Left cardiac atrium (tissue), 4 donors: ENCODE results near the gene NONO. TPM values are rescaled to one million over a fixed set of nuclear protein-coding genes. Genes with fewer than 3 reads are reported as not detected.
A peak's percentile ranks its signal among the peaks of the same experiment; 100 is the strongest.
"Not testable (repeated sequence)": the region's sequence is repeated elsewhere in the genome, so short reads cannot be mapped to it uniquely, and the experiment has no call there.

Experiments
- ATAC-seq, 2 donors: fragments of 200-7000 bp; cut with Tn5 transposase; one replicate each; pipeline ENCODE4 v1.9.1; 2020; ENCODE audit warnings: mild to moderate bottlenecking in 2 of 2, moderate library complexity in 2 of 2
- DNase-seq: peaks from one replicate; pipeline ENCODE4 v3.0.0-alpha.2; 2020
- intact Hi-C, 2 donors: fragments of 100-400 bp; cut with DNase I; formaldehyde crosslinking; loops; one replicate each; pipeline versions ENCODE4 v1.14.1 to v1.15.1; 2022 to 2023
- total RNA-seq, 2 donors: library from RNA; stranded (reverse); fragmentation: NEBNext Ultra II Directional; extraction: Animal tissue kit (Norgen Biotek cat#: 25700); gene quantifications; one replicate each; pipeline ENCODE4 v1.2.1, GENCODE V29; 2021
- donor health status: DM: no; HTN: yes; CAD: no.
- donor health status: DM: no; HTN: yes; CAD: no; lungs with severe emphysema.
- donor health status: DM: yes; HTN: yes; CAD: no.
- donor health status: Dilated cardiomyopathy.

Gene NONO
- total RNA-seq, 2 donors from 2014 or later: 99.7 to 130 TPM

DNA sequence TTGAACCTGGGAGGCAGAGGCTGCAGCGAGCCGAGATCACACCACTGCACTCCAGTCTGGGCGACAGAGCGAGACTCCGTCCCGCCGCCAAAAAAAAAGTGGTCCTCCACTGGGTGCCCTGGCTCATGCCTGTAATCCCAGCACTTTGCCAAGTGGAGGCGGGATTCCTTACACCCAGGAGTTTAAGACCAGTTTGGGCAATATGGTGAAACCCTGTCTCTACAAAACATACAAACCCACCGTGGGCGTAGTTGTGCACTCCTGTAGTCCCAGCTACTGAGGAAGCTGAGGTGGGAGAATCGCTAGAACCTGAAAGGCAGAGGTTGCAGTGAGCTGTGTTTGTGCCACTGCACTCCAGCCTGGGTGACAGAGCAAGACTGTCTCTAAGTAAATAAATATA is 2.1 kb upstream of the NONO start:
- ATAC-seq, intact Hi-C loops, DNase-seq: not testable (repeated sequence)

DNA sequence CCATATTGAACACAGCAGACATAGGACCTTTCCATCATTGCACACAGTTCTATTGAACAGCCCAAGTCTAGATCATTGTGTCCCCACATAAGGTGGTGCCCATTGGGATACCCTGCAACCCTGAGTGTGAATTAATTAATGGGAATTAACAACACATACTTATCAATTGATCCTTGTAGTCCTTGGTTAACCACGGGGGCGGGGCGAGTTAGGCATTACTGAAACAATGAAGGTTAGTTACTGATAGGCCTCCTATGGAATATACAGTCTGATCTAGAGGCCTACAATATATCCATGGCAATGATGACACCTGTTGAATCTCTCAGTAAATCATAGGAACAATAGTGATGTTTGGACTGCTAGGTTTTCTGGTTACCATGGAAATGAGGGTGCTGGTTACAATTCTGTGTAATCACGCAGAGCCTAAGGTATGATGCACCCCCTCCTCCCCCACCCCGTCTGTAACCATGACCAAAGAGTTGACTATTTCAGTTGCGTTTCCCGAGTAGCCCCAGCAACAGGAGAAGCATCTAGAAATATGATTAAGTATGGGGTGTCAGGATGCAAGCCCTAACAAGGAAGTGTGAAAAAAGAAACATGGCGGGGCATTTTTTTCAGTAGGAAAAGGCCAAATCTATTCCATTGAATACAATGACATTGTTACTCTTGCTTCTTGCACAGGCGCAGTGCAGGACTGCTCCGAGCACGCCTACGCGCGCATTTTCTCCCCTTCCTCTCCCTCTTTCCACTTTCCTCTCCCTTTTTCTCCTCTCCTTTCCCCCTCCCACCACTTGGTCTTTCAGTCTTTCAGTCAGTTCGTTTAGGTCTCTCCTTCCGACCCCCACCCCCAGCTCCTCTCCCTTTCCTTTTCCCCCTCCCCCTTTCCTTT is 677 bp upstream of the NONO start:
- intact Hi-C loops: no loop called here

GRCh38 chrX:71285929-71286328 is 2.5 kb downstream of the NONO start:
- DNase-seq (no peak), ATAC-seq (no peak)
- intact Hi-C loops: no loop called here

More for the DNA sequence above, 677 bp upstream of the NONO start:
- DNase-seq (no peak), ATAC-seq (peak; percentile 78 to 82)

GRCh38 chrX:71291381-71291780 is 7.9 kb downstream of the NONO start:
- intact Hi-C loops: no loop called here
- no peak for DNase-seq

GRCh38 chrX:71292669-71293365 is 9.4 kb downstream of the NONO start:
- ATAC-seq: no peak
- intact Hi-C loops: no loop called here
- no peak for DNase-seq

More at GRCh38 chrX:71291381-71291780, 7.9 kb downstream of the NONO start:
- no peak for ATAC-seq

DNA sequence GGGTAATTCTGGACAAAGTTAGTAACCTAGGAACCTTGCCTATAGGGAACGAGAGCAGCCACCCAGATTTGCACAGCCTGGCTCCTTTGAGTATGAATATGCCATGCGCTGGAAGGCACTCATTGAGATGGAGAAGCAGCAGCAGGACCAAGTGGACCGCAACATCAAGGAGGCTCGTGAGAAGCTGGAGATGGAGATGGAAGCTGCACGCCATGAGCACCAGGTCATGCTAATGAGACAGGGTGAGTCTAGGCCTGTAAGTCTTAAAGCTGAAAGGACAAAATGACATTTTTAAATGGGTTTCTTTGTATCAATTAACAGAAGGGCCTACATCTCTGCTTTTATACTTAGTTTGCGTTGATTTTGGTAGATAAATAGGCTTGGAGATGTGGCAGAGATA is 13.4 kb downstream of the NONO start:
- DNase-seq (no peak), ATAC-seq (no peak)
- intact Hi-C loops: no loop called here

- no peak for ATAC-seq
These were observed 14.7 kb downstream of the NONO start for GRCh38 chrX:71298119-71298518.

GRCh38 chrX:71300064-71300463 is 16.6 kb downstream of the NONO start:
- DNase-seq, ATAC-seq: not testable (repeated sequence)
- intact Hi-C loops: loop anchor here in 1 of 2 donors (10.0 kb wide), 1 partner anchor 65 kb away; the partner anchor contains the start of gene TAF1

More at GRCh38 chrX:71298119-71298518, 14.7 kb downstream of the NONO start:
- intact Hi-C loops: no loop called here
- DNase-seq: no peak

DNA sequence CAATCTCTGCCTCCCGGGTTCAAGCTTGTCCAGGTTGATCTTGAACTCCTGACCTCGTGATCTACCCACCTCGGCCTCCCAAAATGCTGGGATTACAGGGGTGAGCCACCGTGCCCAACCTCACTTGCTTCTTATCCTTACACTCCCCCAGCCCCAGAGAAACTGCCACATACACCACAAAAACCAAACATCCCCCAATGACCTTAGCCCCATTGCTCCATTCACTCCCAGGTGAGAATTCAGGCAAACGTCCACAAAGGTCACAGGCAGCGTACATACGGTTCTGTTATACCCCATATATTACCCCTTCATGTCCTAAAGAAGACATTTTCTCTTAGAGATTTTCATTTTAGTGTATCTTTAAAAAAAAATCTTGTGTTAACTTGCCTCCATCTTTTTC is 17.1 kb downstream of the NONO start:
- DNase-seq, ATAC-seq: not testable (repeated sequence)
- intact Hi-C loops: loop anchor here in 1 of 2 donors (10.0 kb wide), 1 partner anchor 64 kb away; the partner anchor contains the start of gene TAF1

GRCh38 chrX:71301195-71301924 is 17.9 kb downstream of the NONO start, which contains the start of gene ITGB1BP2:
Gene ITGB1BP2, plus strand, starts transcription at chrX:71301750. Its CDS starts 57 bp downstream, at chrX:71301807.
- DNase-seq: no peak
- intact Hi-C loops: loop anchor here in 1 of 2 donors (10.0 kb wide), 1 partner anchor 63 kb away; the partner anchor contains the start of gene TAF1
- ATAC-seq: peak; percentile 83 to 86

- DNase-seq: no peak
- ATAC-seq: peak; percentile 10 to 38
- intact Hi-C loops: loop anchor here in 1 of 2 donors (10.0 kb wide), 1 partner anchor 62 kb away; the partner anchor contains the start of gene TAF1
These were observed 19.2 kb downstream of the NONO start for GRCh38 chrX:71302461-71303213.

DNA sequence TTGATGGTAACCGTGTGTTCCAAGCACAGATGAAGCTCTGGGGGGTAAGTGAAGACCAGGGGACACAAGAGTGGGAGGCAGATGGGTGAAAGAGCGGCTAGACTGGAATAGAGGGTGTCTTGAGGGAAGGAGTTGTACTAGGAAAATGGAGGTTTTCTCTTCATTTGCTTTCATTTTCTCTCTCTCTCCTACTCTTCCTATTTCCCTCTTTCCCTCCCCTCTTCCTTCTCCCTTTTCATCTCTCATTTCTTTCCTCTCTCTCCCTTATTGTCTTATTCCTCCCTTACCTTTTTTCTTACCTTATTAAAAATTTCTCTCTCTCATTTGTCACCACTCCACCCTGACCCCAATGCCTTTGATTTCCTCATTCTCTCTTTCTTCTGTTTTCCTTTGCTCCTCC is 21.1 kb downstream of the NONO start:
- intact Hi-C loops: loop anchor here in 1 of 2 donors (10.0 kb wide), 1 partner anchor 60 kb away; the partner anchor contains the start of gene TAF1
- DNase-seq (no peak), ATAC-seq (no peak)

GRCh38 chrX:71315917-71316316 is 32.5 kb downstream of the NONO start:
- intact Hi-C loops: no loop called here
- ATAC-seq (peak; percentile 19 to 40), DNase-seq (no peak)

- intact Hi-C loops, DNase-seq, ATAC-seq: not testable (repeated sequence)
These were observed 33.5 kb downstream of the NONO start for GRCh38 chrX:71316959-71317358.

DNA sequence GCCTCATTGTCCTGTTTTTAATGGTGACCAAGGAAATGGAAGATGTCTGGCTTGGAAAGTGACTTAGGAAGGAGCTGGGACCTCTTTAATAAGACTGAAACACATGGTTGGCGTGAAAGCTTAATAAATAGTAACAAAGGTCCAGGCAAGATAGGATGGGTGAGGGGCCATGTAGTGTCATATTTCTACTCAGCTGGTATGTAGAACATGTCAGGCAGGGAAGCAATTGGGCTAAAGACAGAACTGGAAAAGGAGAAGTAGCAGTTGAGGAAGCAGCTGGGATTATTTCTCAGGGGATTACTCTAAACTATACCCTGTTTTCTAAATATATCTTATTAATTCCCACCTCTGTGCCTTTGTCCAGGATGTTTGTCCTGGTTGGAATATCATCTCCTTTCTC is 36.7 kb downstream of the NONO start:
- ATAC-seq (no peak), DNase-seq (no peak)
- intact Hi-C loops: no loop called here

DNA sequence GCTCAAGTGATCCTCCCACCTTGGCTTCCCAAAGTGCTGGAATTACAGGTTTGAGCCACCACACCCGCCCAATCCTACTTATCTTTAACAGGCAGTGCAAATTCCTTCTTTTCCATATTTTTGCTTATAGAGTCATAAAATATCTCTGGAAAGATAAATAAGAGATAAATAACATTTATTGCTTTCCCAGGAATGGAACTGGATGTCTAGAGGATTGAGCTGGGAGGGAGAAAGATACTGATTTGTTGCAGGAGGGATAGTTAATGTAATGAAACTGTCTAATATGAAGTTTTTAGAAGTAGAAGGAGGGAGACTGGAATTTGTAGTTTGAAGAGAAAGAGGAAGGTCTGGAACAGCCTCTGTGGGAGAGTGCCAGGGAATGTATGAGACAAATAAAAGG is 38.3 kb downstream of the NONO start:
- no peak for DNase-seq
- no peak for ATAC-seq
- intact Hi-C loops: no loop called here

- DNase-seq, ATAC-seq, intact Hi-C loops: not testable (repeated sequence)
These were observed 41.0 kb downstream of the NONO start for GRCh38 chrX:71324452-71324851.

- ATAC-seq (no peak), DNase-seq (no peak)
- intact Hi-C loops: no loop called here
These were observed 43.0 kb downstream of the NONO start for GRCh38 chrX:71326394-71326793.
